HepG2 (cell line): ENCODE results near the gene PCIF1.

Source experiments
- FOXO4 ChIP-seq: sonication (generic); formaldehyde crosslinking; conservative IDR thresholded peaks from 2 replicates; pipeline ENCODE4 v1.8.1; 2023; ENCODE audit warnings: missing genetic modification reagents
- MAZ ChIP-seq, 2 experiments: sonication (generic) in 1 of 2; formaldehyde crosslinking in 1 of 2; IDR thresholded peaks; 2 replicates each; pipeline versions ENCODE4 v1.5.0 to v1.6.1; 2012 to 2020; ENCODE audit warnings: low read depth in 2 of 2, mild to moderate bottlenecking in 2 of 2, borderline replicate concordance in 1 of 2, improper control_type of control experiment in 1 of 2, low read length in 1 of 2, missing genetic modification reagents in 1 of 2, moderate library complexity in 1 of 2

- no peak for TF ChIP-seq MAZ (IDR thresholded peaks at IDR 0.05; ENCODE audit: borderline replicate concordance, low read depth, low read length)
- no peak for TF ChIP-seq MAZ (CRISPR knock-in tag; IDR thresholded peaks at IDR 0.05; ENCODE audit: low read depth)
- TF ChIP-seq FOXO4 = no peak
These were observed 26.4 kb upstream of the PCIF1 start for GRCh38 chr20:45908084-45908483.
